Measurements from ENCODE around the gene CACNB3.

DNA sequence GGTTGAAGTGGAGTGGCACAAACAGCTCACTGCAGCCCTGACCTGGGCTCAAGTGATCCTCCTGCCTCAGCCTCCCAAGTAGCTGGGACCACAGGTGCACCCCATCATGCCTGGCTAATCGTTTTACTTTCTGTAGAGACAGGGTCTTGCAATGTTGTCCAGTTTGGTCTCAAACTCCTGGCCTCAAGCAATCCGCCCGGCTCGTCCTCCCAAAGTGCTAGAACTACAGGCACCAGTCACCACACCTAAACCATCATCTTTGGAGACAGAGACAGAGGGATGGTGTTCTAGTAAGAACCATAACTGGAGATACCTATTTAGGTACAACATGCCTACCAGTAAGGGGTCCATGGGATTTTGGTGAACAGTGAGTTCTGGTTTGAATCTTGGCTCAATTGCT lies 36.2 kb downstream of the CACNB3 start:
- TF ChIP-seq, protein P1, sequence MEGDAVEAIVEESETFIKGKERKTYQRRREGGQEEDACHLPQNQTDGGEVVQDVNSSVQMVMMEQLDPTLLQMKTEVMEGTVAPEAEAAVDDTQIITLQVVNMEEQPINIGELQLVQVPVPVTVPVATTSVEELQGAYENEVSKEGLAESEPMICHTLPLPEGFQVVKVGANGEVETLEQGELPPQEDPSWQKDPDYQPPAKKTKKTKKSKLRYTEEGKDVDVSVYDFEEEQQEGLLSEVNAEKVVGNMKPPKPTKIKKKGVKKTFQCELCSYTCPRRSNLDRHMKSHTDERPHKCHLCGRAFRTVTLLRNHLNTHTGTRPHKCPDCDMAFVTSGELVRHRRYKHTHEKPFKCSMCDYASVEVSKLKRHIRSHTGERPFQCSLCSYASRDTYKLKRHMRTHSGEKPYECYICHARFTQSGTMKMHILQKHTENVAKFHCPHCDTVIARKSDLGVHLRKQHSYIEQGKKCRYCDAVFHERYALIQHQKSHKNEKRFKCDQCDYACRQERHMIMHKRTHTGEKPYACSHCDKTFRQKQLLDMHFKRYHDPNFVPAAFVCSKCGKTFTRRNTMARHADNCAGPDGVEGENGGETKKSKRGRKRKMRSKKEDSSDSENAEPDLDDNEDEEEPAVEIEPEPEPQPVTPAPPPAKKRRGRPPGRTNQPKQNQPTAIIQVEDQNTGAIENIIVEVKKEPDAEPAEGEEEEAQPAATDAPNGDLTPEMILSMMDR (IDR thresholded peaks at IDR 0.05) = no peak
- TF ChIP-seq POLR2A (IDR thresholded peaks at IDR 0.05) = no peak
